Measurements from ENCODE around the gene PPDPF.

- no peak for TF ChIP-seq ESRRG (CRISPR knock-in tag; IDR thresholded peaks at IDR 0.05)
- no peak for TF ChIP-seq TOX (CRISPR knock-in tag; IDR thresholded peaks at IDR 0.05; ENCODE audit: borderline replicate concordance)
- no peak for TF ChIP-seq OSR1 (CRISPR knock-in tag; IDR thresholded peaks at IDR 0.05)
- TF ChIP-seq TSHZ2 (CRISPR knock-in tag; IDR thresholded peaks at IDR 0.05), result no peak
These were observed 34.1 kb downstream of the PPDPF start for GRCh38 chr20:63554361-63555278.
